Measurements from ENCODE around the gene ROCK2.
"Not testable (repeated sequence)": the region's sequence is repeated elsewhere in the genome, so short reads cannot be mapped to it uniquely, and the experiment has no call there.

The ROCK2 gene

GRCh38 chr2:11340717-11341116, 3.7 kb downstream of the ROCK2 start:
- no peak for DNase-seq (ENCODE audit: low read depth)

DNA sequence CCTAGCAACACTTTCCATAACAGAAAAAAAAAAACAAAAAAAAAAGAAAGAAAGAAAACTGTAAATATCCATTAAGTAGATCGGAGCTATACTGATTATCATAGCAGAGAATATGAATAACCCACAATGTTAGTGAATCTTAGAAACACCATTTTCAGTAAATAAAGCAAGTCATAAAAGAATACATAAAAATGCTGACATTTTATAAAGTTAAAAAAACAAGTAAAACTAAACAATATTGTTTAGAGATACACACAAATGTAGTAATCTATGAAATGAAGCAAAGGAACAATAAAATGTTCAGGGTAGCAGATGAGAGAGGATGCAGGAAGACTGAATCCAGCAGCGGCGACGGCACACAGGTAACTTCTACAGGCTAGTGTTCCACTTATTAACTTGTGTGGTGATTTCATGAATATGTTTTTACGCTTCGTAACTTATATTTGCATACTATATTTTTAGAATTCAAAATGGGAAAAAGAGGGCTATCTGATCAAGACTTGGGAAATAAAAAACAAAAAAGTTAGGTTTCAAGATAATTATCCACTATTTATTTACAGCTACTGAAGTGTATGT, 4.8 kb downstream of the ROCK2 start:
- no peak for DNase-seq (ENCODE audit: low read depth)

DNA sequence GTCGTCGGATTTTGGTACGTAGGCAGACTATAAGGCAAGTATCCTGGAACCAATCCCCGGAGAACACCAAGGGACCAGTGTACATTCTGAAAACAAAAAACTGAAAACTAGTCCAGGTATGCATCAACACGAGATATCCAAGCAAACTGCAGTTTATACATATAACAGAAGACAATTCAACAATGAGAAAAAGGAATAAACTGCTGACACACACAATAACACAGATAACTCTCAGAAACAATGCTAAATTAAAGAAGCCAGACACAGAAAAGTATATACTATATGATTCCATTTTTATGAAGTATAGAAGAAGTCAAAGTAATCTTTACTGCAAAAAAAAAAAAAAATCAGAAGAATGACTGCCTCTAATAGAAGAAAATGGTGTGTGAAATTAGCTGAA, 5.9 kb downstream of the ROCK2 start:
- no peak for DNase-seq (ENCODE audit: low read depth)

DNA sequence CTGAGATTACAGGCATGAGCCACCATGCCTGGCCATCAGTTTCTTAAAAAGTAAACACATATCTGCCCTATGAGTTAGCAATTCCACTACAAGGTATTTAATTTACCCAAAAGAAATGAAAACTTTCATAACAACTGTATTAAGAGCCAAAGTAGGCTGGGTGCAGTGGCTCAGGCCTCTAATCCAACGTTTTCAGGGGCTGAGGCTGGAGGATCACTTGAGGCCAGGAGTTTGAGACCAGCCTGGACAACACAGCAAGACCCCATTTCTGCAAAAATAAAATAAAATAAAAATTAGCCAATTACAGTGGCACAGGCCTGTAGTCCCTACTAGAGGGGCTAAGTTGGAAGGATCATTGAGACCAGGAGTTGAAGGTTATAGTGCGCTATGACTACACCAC, 6.5 kb downstream of the ROCK2 start:
- no peak for DNase-seq (ENCODE audit: low read depth)

- DNase-seq (ENCODE audit: low read depth) = no peak
Measured at GRCh38 chr2:11336189-11336588, 8.2 kb downstream of the ROCK2 start.

DNA sequence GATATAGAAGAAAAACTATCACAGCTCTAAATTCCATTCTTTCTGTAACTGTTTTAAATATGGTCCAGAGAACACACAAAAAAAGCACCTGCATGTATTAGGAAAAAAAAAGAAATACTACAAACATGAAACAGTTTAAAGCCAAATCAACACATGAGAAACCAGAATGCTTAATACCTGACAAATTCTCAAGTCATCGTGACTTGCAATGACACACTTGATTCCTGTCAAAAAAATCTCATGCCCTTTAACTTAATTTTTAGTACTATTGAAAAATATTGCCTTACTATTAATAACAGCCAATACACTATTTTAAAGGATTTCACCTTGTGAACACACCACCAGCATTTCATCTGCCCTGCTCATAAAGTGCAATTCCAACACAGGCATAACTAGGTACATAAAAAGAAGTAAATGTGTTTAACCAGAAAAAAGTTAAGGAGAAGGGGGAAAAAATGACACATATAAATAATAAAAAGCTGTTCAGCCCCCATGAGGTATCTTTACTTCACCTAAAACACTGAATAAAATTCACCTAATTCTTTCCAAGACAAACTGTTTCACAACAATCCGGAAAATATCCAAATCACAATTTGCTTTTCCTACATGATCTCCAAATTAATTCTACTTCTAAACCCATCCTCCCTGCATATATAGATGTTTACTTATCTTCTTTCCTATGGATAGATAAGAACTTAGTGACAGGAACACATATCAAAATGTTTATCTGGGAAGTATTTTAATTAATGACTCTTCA, 10.8 kb downstream of the ROCK2 start:
- DNase-seq (ENCODE audit: low read depth) = no peak

- DNase-seq (ENCODE audit: low read depth) = no peak
Measured at GRCh38 chr2:11332596-11332995, 11.8 kb downstream of the ROCK2 start.

- DNase-seq (ENCODE audit: low read depth) = no peak
Measured at GRCh38 chr2:11330457-11331142, 13.8 kb downstream of the ROCK2 start.

DNA sequence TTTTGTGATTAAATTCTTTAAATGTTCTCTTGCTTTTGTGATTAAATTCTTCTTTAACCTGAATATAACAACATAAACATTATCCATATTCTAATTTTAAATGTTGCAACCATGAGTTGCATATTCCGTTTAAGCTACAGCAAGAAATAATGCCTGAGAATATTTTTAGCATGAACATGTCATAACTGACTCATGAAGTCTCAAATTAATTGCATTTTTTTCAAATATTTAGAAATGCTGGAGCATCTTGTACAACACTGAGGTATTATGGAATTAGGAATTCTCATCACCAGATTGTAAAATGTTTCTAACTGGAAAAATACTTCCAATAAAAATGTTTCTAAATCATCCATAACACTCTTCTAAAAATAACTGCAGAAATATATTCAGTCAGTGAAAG, 14.7 kb downstream of the ROCK2 start:
- DNase-seq (ENCODE audit: low read depth) = no peak

DNA sequence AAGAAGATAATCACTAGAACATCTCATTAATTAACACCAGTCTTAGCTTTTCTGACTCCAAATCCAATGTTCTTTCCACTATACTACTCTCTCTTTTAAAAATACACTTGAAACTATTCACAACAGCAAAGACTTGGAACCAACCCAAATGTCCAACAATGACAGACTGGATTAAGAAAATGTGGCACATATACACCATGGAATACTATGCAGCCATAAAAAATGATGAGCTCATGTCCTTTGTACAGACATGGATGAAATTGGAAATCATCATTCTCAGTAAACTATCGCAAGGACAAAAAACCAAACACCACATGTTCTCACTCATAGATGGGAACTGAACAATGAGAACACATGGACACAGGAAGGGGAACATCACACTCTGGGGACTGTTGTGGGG, 15.9 kb downstream of the ROCK2 start:
- not testable (repeated sequence) for DNase-seq (ENCODE audit: low read depth)

GRCh38 chr2:11327871-11328270, 16.6 kb downstream of the ROCK2 start:
- no peak for DNase-seq (ENCODE audit: low read depth)

DNA sequence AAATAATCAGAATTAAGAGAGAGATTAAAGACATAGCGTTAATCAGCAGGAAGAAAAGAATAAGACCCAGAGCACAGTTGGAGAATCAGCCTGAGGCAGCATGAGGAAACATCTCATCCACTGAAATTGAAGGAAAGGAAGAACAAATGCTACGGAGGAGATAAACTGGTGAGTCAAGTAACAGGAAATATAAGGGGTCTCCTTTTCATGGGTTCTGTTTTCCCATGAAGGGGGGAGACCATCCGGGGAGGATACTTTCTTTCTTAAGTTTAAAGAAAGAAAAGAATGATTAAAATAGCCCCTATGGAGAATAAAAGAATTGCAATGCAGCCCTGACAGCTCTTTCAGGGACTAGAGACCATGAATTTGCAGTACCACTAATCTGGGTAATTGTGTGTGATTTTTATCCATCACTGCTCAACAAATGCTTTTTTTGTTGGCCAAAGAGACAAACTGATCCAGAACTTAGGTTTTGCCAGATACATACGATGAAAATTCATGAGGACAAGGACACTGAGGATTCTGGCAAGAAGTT, 17.7 kb downstream of the ROCK2 start:
- DNase-seq (ENCODE audit: low read depth) = no peak

DNA sequence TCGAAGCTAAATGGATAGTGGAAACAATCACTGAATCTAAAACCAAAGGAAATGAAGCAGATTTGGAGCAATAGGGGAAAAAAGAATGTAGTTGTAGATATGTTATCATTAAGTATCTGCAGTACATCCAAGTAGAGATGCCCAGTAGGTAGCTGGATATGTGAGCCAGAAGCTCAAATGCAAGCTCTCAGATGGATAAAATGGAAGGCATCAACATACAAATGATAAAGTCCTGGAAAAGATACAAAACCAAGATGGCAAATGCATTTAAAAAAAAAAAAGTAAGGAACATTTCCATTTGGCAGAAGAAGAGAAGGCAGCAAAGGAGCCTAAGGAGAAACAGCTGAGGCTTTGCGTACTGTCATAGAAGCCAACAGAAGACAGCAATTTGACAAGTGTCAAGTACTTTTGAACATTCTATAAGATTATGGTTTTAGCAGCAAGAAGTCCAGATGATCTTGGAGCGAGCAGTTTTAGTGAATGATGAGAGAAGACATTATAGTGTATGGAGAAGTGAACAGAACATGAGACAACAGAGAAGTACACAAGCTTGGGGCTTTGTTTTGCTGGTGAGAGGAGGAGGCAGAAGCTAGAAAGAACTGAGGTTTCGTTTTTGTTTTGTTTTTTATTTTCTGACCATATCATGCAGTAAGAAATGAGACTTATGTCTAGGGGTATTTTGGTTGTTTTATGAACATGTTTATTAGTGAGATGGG, 18.3 kb downstream of the ROCK2 start:
- no peak for DNase-seq (ENCODE audit: low read depth)

- no peak for DNase-seq (ENCODE audit: low read depth)
Measured at GRCh38 chr2:11321847-11322246, 22.6 kb downstream of the ROCK2 start.

GRCh38 chr2:11320698-11321492, 23.5 kb downstream of the ROCK2 start:
- no peak for DNase-seq (ENCODE audit: low read depth)

- no peak for DNase-seq (ENCODE audit: low read depth)
Measured at GRCh38 chr2:11319939-11320338, 24.5 kb downstream of the ROCK2 start.

GRCh38 chr2:11315074-11315705, 29.2 kb downstream of the ROCK2 start:
- DNase-seq (ENCODE audit: low read depth) = no peak

DNA sequence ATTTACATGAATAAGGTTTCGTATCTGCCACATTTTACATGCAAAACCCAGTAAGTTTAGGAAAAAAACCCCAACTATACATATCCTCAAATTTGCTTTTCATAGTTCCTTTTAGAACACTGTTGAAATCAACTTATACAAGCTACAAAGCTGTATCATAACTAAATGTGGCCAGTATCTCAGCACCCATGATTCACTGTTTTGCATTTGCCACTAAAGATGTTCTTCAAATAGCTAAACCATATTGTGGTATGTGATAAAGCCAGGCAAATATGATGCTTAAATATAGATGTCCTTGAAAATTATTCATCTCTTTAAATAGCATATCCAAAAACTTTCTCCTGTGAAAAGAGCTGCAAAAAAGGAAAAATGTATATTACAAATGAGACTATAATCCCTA, 29.9 kb downstream of the ROCK2 start:
- DNase-seq (ENCODE audit: low read depth) = no peak

DNA sequence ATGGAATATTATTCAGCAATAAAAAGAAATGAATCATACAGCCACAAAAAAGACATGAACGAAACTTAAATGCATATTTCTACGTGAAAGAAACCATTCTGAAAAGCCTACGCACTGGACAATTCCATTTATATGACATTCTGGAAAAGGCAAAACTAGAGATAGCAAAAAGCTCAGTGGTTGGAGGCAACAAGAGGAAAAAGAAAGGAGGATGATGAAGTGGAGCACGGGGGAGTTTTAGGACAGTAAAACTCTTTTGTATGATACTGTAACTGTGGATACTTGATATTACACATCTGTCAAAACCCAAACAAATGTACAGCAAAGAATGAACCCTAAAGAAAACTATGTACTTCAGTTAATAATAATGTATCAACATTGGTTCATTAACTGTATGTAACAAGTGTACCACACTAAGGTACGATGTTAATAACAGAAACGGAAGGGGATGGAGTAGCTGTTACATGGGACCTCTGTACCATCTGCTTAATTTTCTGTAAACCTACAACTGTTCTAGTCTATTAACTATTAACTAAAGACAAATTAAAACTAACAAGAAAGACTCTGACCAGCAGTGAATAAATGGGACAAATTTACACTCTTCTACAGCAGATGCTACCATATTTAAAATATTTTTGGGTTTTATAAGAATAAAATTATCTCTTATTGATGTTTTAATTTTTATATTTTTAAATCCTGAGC, 31.5 kb downstream of the ROCK2 start:
- no peak for DNase-seq (ENCODE audit: low read depth)

DNA sequence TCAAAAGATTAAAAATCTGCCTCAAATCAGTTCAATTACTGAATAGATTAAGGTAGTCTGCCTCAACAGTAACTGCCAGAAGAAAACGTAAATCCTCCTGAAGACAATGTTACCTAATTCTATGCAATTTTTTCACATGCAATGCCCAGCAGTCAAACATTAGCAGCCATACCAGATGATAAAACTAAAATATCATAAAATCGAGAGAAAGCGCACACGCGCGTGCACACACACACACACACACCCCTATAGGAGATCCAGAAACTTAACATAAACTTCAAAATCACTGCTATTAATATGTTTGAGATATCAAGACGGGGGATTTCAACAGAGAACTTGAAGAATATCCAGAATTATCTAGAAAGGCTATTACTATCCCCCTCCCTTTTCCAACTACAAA, 32.9 kb downstream of the ROCK2 start:
- DNase-seq (ENCODE audit: low read depth) = no peak

DNA sequence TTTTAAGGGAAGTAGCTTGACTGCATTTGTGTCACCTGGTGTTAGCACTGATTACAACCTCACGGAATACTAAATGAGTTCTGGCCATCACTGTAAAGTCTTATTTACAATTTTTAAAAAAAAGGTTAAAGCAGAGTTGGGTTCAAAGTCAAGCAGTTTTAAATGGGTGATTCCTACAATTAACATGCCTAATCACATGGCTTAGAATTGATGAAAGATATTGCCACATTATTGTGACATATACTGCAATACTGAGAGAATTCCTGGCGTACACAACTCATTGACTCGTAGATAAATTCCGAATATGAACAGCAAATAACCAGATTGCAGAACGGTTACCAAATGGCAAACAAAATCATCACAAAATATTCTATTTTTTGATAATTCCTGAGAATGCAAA, 34.2 kb downstream of the ROCK2 start:
- DNase-seq (ENCODE audit: low read depth) = no peak

All from non-pigmented ciliary epithelial cell (primary cell).